Prostate gland (tissue), 2 donors: ENCODE results near the gene MED8. TPM values are rescaled to one million over a fixed set of nuclear protein-coding genes. Genes with fewer than 3 reads are reported as not detected.
"Not testable (repeated sequence)": the region's sequence is repeated elsewhere in the genome, so short reads cannot be mapped to it uniquely, and the experiment has no call there.

Experiments used
- DNase-seq: peaks from one replicate; pipeline ENCODE4 v3.0.0-alpha.2; 2019; ENCODE audit warnings: low spot score
- H3K27ac ChIP-seq, 2 donors: fragments of 200-600 bp; sonication (generic); 2 replicates each; pipeline ENCODE4 v1.5.1; 2017 to 2019
- H3K27me3 ChIP-seq: fragments of 200-600 bp; sonication (generic); replicated peaks from 2 replicates; pipeline ENCODE4 v1.5.1; 2019; ENCODE audit not compliant: insufficient read depth
- H3K36me3 ChIP-seq, 2 donors: fragments of 200-600 bp; sonication (generic); 1 replicate in 1 of 2; 2 replicates in 1 of 2; pipeline versions ENCODE4 v1.5.1 to v1.8.1; 2017 to 2019
- H3K4me1 ChIP-seq: fragments of 200-600 bp; sonication (generic); replicated peaks from 2 replicates; pipeline ENCODE4 v1.5.1; 2019
- H3K4me3 ChIP-seq, 2 donors: fragments of 200-600 bp; sonication (generic); 2 replicates each; pipeline ENCODE4 v1.5.1; 2017 to 2019
- H3K9me3 ChIP-seq: fragments of 200-600 bp; sonication (generic); 2 replicates; pipeline ENCODE4 v1.5.1; 2017
- POLR2A ChIP-seq: fragments of 450-650 bp; IDR thresholded peaks from one replicate; pipeline ENCODE4 v1.6.1; 2016; ENCODE audit warnings: antibody characterized with exemption, mild to moderate bottlenecking
- POLR2AphosphoS5 ChIP-seq: sonication (generic); formaldehyde crosslinking; IDR thresholded peaks from one replicate; pipeline ENCODE4 v1.6.1; 2017; ENCODE audit warnings: antibody characterized with exemption
- WGBS: methylation state at CpG from one replicate; pipeline ENCODE4 v1.1.5; 2018; 5-methylcytosine and 5-hydroxymethylcytosine counted together
- intact Hi-C: fragments of 100-400 bp; cut with DNase I; formaldehyde crosslinking; loops from one replicate; pipeline ENCODE4 v1.14.2; 2022
- total RNA-seq, 2 donors: library from RNA; depleted of rRNA; stranded (reverse); fragments of >200 nt; gene quantifications; one replicate each; pipeline ENCODE4 v1.1.0, GENCODE V29; 2016
- TF ChIP-seq, protein P1 (sequence below), 4 experiments: fragments of 200-600 bp in 2 of 4; fragments of 450-650 bp in 2 of 4; sonication (generic) in 2 of 4; IDR thresholded peaks; 1 replicate in 3 of 4; 2 replicates in 1 of 4; pipeline ENCODE4 v1.5.1; 2016 to 2019; ENCODE audit warnings: antibody characterized with exemption in 4 of 4, mild to moderate bottlenecking in 2 of 4, moderate library complexity in 2 of 4

MED8 gene
- total RNA-seq, 2 donors from 2014 or later, result 36.9 to 43.2 TPM

DNA sequence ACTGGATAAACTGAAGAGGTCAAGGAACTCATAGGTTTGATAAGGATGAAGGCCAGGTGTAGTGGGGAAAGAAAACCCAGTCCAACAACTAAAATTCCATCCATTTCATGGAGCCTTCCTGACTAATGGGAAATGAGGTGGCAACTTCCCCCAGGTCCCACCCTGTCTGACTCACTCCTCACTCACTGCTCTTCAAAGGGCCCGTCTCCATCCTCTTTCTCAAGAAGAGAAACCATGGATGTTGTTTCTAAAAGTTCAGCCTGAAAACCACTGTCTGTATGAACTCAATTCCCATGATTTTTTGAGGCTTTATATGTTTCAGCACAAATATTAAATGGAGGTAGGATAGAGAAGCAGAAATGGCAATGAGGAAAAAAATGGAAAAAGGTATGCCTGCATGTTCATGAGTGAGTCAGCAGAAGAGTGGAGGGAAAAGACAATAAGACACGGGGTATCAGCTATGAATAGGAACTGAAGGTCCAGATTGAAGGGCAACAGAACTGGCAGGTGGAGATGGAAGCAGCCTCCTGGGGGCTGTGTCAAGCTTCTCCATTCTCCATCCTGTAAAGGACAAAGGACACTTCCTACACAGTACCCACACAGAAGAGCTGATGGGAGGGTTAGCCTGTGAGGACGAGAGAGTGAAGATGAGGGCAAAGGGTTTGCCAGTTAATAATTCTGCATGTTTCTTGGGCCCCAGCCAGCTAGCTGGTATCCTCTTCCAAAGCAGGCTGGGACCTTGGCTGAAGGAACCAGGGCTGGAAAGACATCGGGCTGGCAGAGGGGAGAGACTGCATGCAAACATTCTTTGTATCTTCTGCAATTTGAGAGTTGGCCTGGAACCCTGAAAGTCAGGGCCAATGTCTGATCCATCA, 16.3 kb downstream of the MED8 start:
- no peak for DNase-seq
- WGBS, result 53% methylated on average over 4 of the region's 4 CpGs
- no peak overlapping the region for H3K4me3 ChIP-seq
- intact Hi-C loops, result no loop called here
- H3K27me3 ChIP-seq, result no peaks in the 10 kb centered on the region
- H3K27ac ChIP-seq, result no peak overlapping the region
- H3K36me3 ChIP-seq, result no peaks in the 10 kb centered on the region
- H3K4me1 ChIP-seq, result peaks cover 7% of the 10 kb centered on the region
- TF ChIP-seq POLR2A (no peak), POLR2AphosphoS5 (no peak)
- TF ChIP-seq, protein P1, sequence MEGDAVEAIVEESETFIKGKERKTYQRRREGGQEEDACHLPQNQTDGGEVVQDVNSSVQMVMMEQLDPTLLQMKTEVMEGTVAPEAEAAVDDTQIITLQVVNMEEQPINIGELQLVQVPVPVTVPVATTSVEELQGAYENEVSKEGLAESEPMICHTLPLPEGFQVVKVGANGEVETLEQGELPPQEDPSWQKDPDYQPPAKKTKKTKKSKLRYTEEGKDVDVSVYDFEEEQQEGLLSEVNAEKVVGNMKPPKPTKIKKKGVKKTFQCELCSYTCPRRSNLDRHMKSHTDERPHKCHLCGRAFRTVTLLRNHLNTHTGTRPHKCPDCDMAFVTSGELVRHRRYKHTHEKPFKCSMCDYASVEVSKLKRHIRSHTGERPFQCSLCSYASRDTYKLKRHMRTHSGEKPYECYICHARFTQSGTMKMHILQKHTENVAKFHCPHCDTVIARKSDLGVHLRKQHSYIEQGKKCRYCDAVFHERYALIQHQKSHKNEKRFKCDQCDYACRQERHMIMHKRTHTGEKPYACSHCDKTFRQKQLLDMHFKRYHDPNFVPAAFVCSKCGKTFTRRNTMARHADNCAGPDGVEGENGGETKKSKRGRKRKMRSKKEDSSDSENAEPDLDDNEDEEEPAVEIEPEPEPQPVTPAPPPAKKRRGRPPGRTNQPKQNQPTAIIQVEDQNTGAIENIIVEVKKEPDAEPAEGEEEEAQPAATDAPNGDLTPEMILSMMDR (IDR thresholded peaks at IDR 0.05), result no peak
- H3K9me3 ChIP-seq, result no peaks in the 10 kb centered on the region

DNA sequence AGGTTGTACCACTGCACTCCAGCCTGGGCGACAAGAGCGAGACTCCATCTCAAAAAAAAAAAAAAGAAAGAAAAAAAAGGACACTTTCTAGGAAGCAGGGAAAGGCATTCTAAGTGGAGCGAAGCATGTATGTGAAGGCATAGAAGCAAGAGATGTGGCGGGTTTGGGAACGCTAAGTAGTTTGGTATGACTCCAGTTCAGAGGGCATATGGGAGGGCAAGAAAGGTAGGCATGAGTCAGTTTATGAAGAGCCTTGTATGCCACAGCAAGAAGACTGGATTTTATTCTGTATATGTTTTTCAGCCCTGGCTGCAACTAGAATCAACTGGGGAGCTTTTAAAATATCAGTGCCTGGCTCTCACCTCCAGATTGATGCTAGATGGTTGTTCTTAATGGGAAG, 17.4 kb downstream of the MED8 start:
- H3K4me3 ChIP-seq, result no peak overlapping the region
- no peak for DNase-seq
- H3K36me3 ChIP-seq, result no peaks in the 10 kb centered on the region
- H3K27ac ChIP-seq, result no peak overlapping the region
- TF ChIP-seq POLR2A, result no peak
- TF ChIP-seq, protein P1 (IDR thresholded peaks at IDR 0.05), result no peak
- no peak for TF ChIP-seq POLR2AphosphoS5
- H3K4me1 ChIP-seq, result peaks cover 7% of the 10 kb centered on the region
- no peaks in the 10 kb centered on the region for H3K27me3 ChIP-seq
- intact Hi-C loops, result no loop called here
- H3K9me3 ChIP-seq, result no peaks in the 10 kb centered on the region
- 96% methylated on average over 5 of the region's 5 CpGs for WGBS

- no peaks in the 10 kb centered on the region for H3K36me3 ChIP-seq
- peaks cover 18% of the 10 kb centered on the region for H3K4me1 ChIP-seq
- H3K9me3 ChIP-seq, result no peaks in the 10 kb centered on the region
- TF ChIP-seq, protein P1 (IDR thresholded peaks at IDR 0.05), result no peak
- TF ChIP-seq POLR2A (no peak), POLR2AphosphoS5 (no peak)
- intact Hi-C loops, result no loop called here
- H3K27ac ChIP-seq, result no peak overlapping the region
- H3K27me3 ChIP-seq, result no peaks in the 10 kb centered on the region
- H3K4me3 ChIP-seq, result no peak overlapping the region
- no peak for DNase-seq
- 61% methylated on average over 4 of the region's 4 CpGs for WGBS
Measured at GRCh38 chr1:43370564-43370963, 19.0 kb downstream of the MED8 start.

DNA sequence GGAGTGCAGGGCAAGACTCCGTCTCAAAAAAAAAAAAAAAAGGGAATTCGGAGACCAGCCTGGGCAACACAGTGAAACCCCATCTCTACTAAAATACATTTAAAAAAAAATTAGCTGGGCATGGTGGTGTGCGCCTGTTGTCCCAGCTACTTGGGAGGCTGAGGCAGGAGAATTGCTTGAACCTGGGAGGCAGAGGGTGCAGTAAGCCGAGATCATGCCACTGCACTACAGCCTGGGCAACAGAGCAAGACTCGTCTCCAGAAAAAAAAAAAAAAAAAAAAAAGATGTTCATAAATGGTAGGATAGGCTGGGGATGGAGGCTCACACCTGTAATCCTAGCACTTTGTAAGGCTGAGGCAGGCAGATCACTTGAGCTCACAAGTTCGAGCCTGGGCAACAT, 19.8 kb downstream of the MED8 start:
- intact Hi-C loops, result loop anchor here (5.0 kb wide), 1 partner anchor 132 kb away; no protein-coding TSS in a partner anchor
- H3K4me1 ChIP-seq, result peaks cover 22% of the 10 kb centered on the region
- not testable (repeated sequence) for H3K36me3 ChIP-seq, H3K27me3 ChIP-seq, H3K4me3 ChIP-seq, DNase-seq, H3K27ac ChIP-seq, H3K9me3 ChIP-seq
- WGBS, result 93% methylated on average over 6 of the region's 6 CpGs

DNA sequence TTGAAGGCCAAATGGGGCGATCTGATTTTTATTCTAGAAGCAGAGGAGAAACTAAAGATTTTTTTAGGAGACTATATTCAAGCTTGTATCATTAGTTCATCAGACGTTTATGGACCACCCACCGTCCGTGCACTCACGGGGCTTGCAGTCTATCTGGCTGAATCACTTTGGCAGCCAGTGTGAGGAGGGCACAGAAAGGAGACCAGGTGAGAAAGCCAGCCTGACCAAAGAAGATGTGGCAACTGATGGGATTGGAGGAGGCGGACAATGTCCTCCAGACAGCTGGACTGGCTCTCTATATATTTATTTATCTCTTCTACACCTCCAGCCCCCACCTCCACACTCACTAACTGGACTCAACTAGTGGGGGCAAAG, 21.0 kb downstream of the MED8 start:
- TF ChIP-seq POLR2AphosphoS5 (no peak), POLR2A (no peak)
- TF ChIP-seq, protein P1 (IDR thresholded peaks at IDR 0.05), result no peak
- Histone ChIP-seq H3K27me3 (no peaks in the 10 kb centered on the region), H3K36me3 (peaks cover 7 to 13% of the 10 kb centered on the region in 2 donors), H3K27ac (peak overlapping the region; percentile 89 to 91), H3K4me3 (peak overlapping the region; percentile 62 to 66), H3K4me1 (peaks cover 22% of the 10 kb centered on the region), H3K9me3 (no peaks in the 10 kb centered on the region)
- no peak for DNase-seq
- 16% methylated on average over 6 of the region's 6 CpGs for WGBS
- intact Hi-C loops, result loop anchor here (5.0 kb wide), 1 partner anchor 131 kb away; no protein-coding TSS in a partner anchor
